Neural cell (in vitro differentiated cells): ENCODE results near the gene C6orf136. TPM values are rescaled to one million over a fixed set of nuclear protein-coding genes. Genes with fewer than 3 reads are reported as not detected.

Experiments
- H2AFZ ChIP-seq: fragments of 200-600, 300-800 bp; sonication (generic), shearing (Covaris generic); 2 replicates; pipeline ENCODE4 v1.6.0; 2014; ENCODE audit warnings: low read depth, mild to moderate bottlenecking, antibody characterized with exemption, low read length, moderate library complexity
- H3F3A ChIP-seq: fragments of 200-600 bp; shearing (Covaris generic); 2 replicates; pipeline ENCODE4 v1.6.1; 2016; ENCODE audit warnings: mild to moderate bottlenecking, moderate library complexity, mixed read lengths, antibody characterized with exemption, low read length; ENCODE audit not compliant: insufficient read depth, poor library complexity, severe bottlenecking
- H3K27ac ChIP-seq: fragments of 200-600, 300-800 bp; sonication (generic), shearing (Covaris generic); 2 replicates; pipeline ENCODE4 v1.5.1; 2014; ENCODE audit warnings: mild to moderate bottlenecking, low read length, moderate library complexity
- H3K27me3 ChIP-seq: fragments of 300-800, 200-600 bp; sonication (generic), shearing (Covaris generic); 2 replicates; pipeline ENCODE4 v1.6.0; 2014; ENCODE audit warnings: mild to moderate bottlenecking, low read depth, low read length, moderate library complexity; ENCODE audit not compliant: insufficient read depth
- H3K36me3 ChIP-seq: fragments of 300-800, 200-600 bp; sonication (generic), shearing (Covaris generic); 2 replicates; pipeline ENCODE4 v1.5.1; 2014; ENCODE audit warnings: mild to moderate bottlenecking, antibody characterized with exemption, low read length, moderate library complexity; ENCODE audit not compliant: insufficient read depth
- H3K4me2 ChIP-seq: fragments of 300-800, 200-600 bp; sonication (generic), shearing (Covaris generic); 2 replicates; pipeline ENCODE4 v1.6.0; 2014; ENCODE audit warnings: mild to moderate bottlenecking, low read length
- H3K4me3 ChIP-seq: fragments of 300-800, 200-600 bp; sonication (generic), shearing (Covaris generic); 2 replicates; pipeline ENCODE4 v1.5.1; 2014; ENCODE audit warnings: mild to moderate bottlenecking, low read length, moderate library complexity
- H3K79me2 ChIP-seq: fragments of 200-600 bp; shearing (Covaris generic); replicated peaks from 2 replicates; pipeline ENCODE4 v1.6.0; 2014; ENCODE audit warnings: mild to moderate bottlenecking, low read length, moderate library complexity; ENCODE audit not compliant: insufficient read depth
- H3K9ac ChIP-seq: fragments of 300-800, 200-600 bp; sonication (generic), shearing (Covaris generic); 2 replicates; pipeline ENCODE4 v1.6.1; 2016; ENCODE audit warnings: mild to moderate bottlenecking, low read length, mixed read lengths
- H3K9me2 ChIP-seq: fragments of 200-600 bp; shearing (Covaris generic); 2 replicates; pipeline ENCODE4 v1.6.1; 2016; ENCODE audit warnings: mild to moderate bottlenecking, low read length, mixed read lengths; ENCODE audit not compliant: insufficient read depth
- H3K9me3 ChIP-seq: fragments of 200-600, 300-800 bp; sonication (generic), shearing (Covaris generic); 2 replicates; pipeline ENCODE4 v1.6.1; 2016; ENCODE audit warnings: mild to moderate bottlenecking, mixed run types, low read length, moderate library complexity, mixed read lengths
- H4K20me1 ChIP-seq: fragments of 200-600 bp; shearing (Covaris generic); 2 replicates; pipeline ENCODE4 v1.6.1; 2016; ENCODE audit warnings: mild to moderate bottlenecking, mixed run types; ENCODE audit not compliant: insufficient read depth
- CTCF ChIP-seq: fragments of 450-650 bp; IDR thresholded peaks from 2 replicates; pipeline ENCODE4 v1.5.1; 2014; ENCODE audit warnings: antibody characterized with exemption, mild to moderate bottlenecking, moderate library complexity; ENCODE audit not compliant: poor library complexity, severe bottlenecking
- EP300 ChIP-seq: fragments of 450-650 bp; conservative IDR thresholded peaks from 2 replicates; pipeline ENCODE4 v1.6.1; 2014; ENCODE audit warnings: antibody characterized with exemption, mild to moderate bottlenecking, moderate library complexity; ENCODE audit not compliant: poor library complexity, severe bottlenecking
- EZH2 ChIP-seq: fragments of 200-600, 300-800 bp; shearing (Covaris generic), sonication (generic); IDR thresholded peaks from 2 replicates; pipeline ENCODE4 v1.6.1; 2014; ENCODE audit warnings: antibody characterized with exemption, low read length, borderline replicate concordance, mild to moderate bottlenecking; ENCODE audit not compliant: insufficient read depth, poor library complexity, severe bottlenecking
- MXI1 ChIP-seq: fragments of 450-650 bp; conservative IDR thresholded peaks from 2 replicates; pipeline ENCODE4 v1.6.1; 2014; ENCODE audit warnings: antibody characterized with exemption, mild to moderate bottlenecking; ENCODE audit not compliant: poor library complexity, severe bottlenecking
- POLR2AphosphoS5 ChIP-seq: IDR thresholded peaks from 2 replicates; pipeline ENCODE4 v1.6.1; 2012
- RAD21 ChIP-seq: fragments of 450-650 bp; conservative IDR thresholded peaks from 2 replicates; pipeline ENCODE4 v1.6.1; 2014; ENCODE audit warnings: antibody characterized with exemption, mild to moderate bottlenecking, moderate library complexity
- REST ChIP-seq: IDR thresholded peaks from 2 replicates; pipeline ENCODE4 v1.6.1; 2012; ENCODE audit warnings: borderline replicate concordance
- SMC3 ChIP-seq: fragments of 450-650 bp; conservative IDR thresholded peaks from 2 replicates; pipeline ENCODE4 v1.6.1; 2014; ENCODE audit warnings: antibody characterized with exemption, mild to moderate bottlenecking, moderate library complexity; ENCODE audit not compliant: poor library complexity
- TAF1 ChIP-seq: IDR thresholded peaks from 2 replicates; pipeline ENCODE4 v1.6.1; 2012; ENCODE audit warnings: low read depth
- polyA plus RNA-seq: library from polyadenylated mRNA; depleted of rRNA; stranded (reverse); fragments of >200 nt; gene quantifications from 2 replicates; pipeline ENCODE4 v1.2.3, GENCODE V29; 2014

Gene C6orf136
- polyA plus RNA-seq, 1 donor from 2014 or later = 12.4 TPM

GRCh38 chr6:30682143-30683117 lies 35.5 kb downstream of the C6orf136 start:
- TF ChIP-seq TAF1 = no peak
- TF ChIP-seq MXI1 = no peak
- no peak for TF ChIP-seq SMC3
- TF ChIP-seq POLR2AphosphoS5 = no peak
- no peak for TF ChIP-seq CTCF
- no peak for TF ChIP-seq REST
- TF ChIP-seq EZH2 = no peak
- TF ChIP-seq RAD21 = no peak
- TF ChIP-seq EP300 = no peak
- H3K27me3 ChIP-seq = no peaks in the 10 kb centered on the region
- H3K27ac ChIP-seq = no peak overlapping the region
- peak overlapping the region; percentile 100 for H3K9ac ChIP-seq
- peak overlapping the region; percentile 94 for H3K4me2 ChIP-seq
- H3K79me2 ChIP-seq = peaks cover 69% of the 10 kb centered on the region
- H3F3A ChIP-seq = no peaks in the 10 kb centered on the region
- peaks cover 46% of the 10 kb centered on the region for H4K20me1 ChIP-seq
- H3K9me3 ChIP-seq = no peaks in the 10 kb centered on the region
- peak overlapping the region; percentile 99 for H3K4me3 ChIP-seq
- H2AFZ ChIP-seq = no peak overlapping the region
- no peaks in the 10 kb centered on the region for H3K36me3 ChIP-seq
- no peaks in the 10 kb centered on the region for H3K9me2 ChIP-seq

GRCh38 chr6:30683183-30683979 lies 36.4 kb downstream of the C6orf136 start:
- Histone ChIP-seq H3K79me2 (peaks cover 79% of the 10 kb centered on the region), H3K36me3 (no peaks in the 10 kb centered on the region), H3K9me2 (no peaks in the 10 kb centered on the region), H3K27me3 (no peaks in the 10 kb centered on the region), H3K9me3 (no peaks in the 10 kb centered on the region), H3K27ac (no peak overlapping the region), H3K4me3 (peak overlapping the region; percentile 99), H3K9ac (peak overlapping the region; percentile 100), H4K20me1 (peaks cover 46% of the 10 kb centered on the region), H2AFZ (no peak overlapping the region), H3F3A (no peaks in the 10 kb centered on the region), H3K4me2 (peak overlapping the region; percentile 94)
- no peak for TF ChIP-seq RAD21
- TF ChIP-seq POLR2AphosphoS5 = no peak
- no peak for TF ChIP-seq EZH2
- no peak for TF ChIP-seq SMC3
- no peak for TF ChIP-seq EP300
- no peak for TF ChIP-seq CTCF
- TF ChIP-seq REST = no peak
- TF ChIP-seq TAF1 = no peak
- no peak for TF ChIP-seq MXI1
